OCI-LY7 (cell line): ENCODE results near the gene SULT1A2. TPM values are rescaled to one million over a fixed set of nuclear protein-coding genes. Genes with fewer than 3 reads are reported as not detected.

Experiments
- total RNA-seq, 2 experiments: library from RNA; depleted of rRNA in 1 of 2; stranded (reverse); fragments of >200 nt in 1 of 2; shearing (Covaris generic) in 1 of 2; gene quantifications; 2 replicates each; pipeline ENCODE4 v1.2.3, GENCODE V29; 2014 to 2022

SULT1A2 gene
- total RNA-seq, 2 experiments from 2014 or later: 2.1 to 3.0 TPM

Other genes with a start within 250 kb of the SULT1A2 start
- 5.0 and 5.3 TPM in 2 replicates for gene NPIPB6, start 233.5 kb downstream of the SULT1A2 start, total RNA-seq (2014; rRNA removed; shearing (Covaris generic))
- gene NPIPB6, start 233.5 kb downstream of the SULT1A2 start, total RNA-seq (2022): 12.1 and 16.1 TPM in 2 replicates
- 73.3 and 120 TPM in 2 replicates for gene EIF3CL, start 193.2 kb downstream of the SULT1A2 start, total RNA-seq (2014; rRNA removed; shearing (Covaris generic))
- 71.1 and 139 TPM in 2 replicates for gene EIF3CL, start 193.2 kb downstream of the SULT1A2 start, total RNA-seq (2022)
- gene NPIPB7, start 124.7 kb downstream of the SULT1A2 start, total RNA-seq (2014; rRNA removed; shearing (Covaris generic)): 0.32 TPM in 1 of 2 replicates, not detected in the other
- gene NPIPB7, start 124.7 kb downstream of the SULT1A2 start, total RNA-seq (2022): 0.98 and 1.1 TPM in 2 replicates
- gene CLN3, start 105.0 kb downstream of the SULT1A2 start, total RNA-seq (2014; rRNA removed; shearing (Covaris generic)): 29.7 and 45.5 TPM in 2 replicates
- 35.2 and 42.3 TPM in 2 replicates for gene CLN3, start 105.0 kb downstream of the SULT1A2 start, total RNA-seq (2022)
- gene APOBR, start 102.4 kb downstream of the SULT1A2 start, total RNA-seq (2014; rRNA removed; shearing (Covaris generic)): 0.47 and 1.3 TPM in 2 replicates
- gene APOBR, start 102.4 kb downstream of the SULT1A2 start, total RNA-seq (2022): 2.5 and 3.4 TPM in 2 replicates
- gene IL27, start 90.2 kb downstream of the SULT1A2 start, total RNA-seq (2014; rRNA removed; shearing (Covaris generic)): not detected in 2 replicates
- gene IL27, start 90.2 kb downstream of the SULT1A2 start, total RNA-seq (2022): not detected in 2 replicates
- gene NUPR1, start 58.1 kb downstream of the SULT1A2 start, total RNA-seq (2014; rRNA removed; shearing (Covaris generic)): not detected in 2 replicates
- not detected in 2 replicates for gene NUPR1, start 58.1 kb downstream of the SULT1A2 start, total RNA-seq (2022)
- gene SGF29, start 43.1 kb downstream of the SULT1A2 start, total RNA-seq (2014; rRNA removed; shearing (Covaris generic)): 21.8 and 32.0 TPM in 2 replicates
- gene SGF29, start 43.1 kb downstream of the SULT1A2 start, total RNA-seq (2022): 22.6 and 33.1 TPM in 2 replicates
- gene SULT1A1, start 13.0 kb upstream of the SULT1A2 start, total RNA-seq (2014; rRNA removed; shearing (Covaris generic)): 36.1 and 41.0 TPM in 2 replicates
- gene SULT1A1, start 13.0 kb upstream of the SULT1A2 start, total RNA-seq (2022): 59.4 and 61.2 TPM in 2 replicates
- gene NPIPB8, start 41.0 kb upstream of the SULT1A2 start, total RNA-seq (2014; rRNA removed; shearing (Covaris generic)): 0.50 TPM in 1 of 2 replicates, not detected in the other
- 1.6 and 2.7 TPM in 2 replicates for gene NPIPB8, start 41.0 kb upstream of the SULT1A2 start, total RNA-seq (2022)
- 259 and 284 TPM in 2 replicates for gene EIF3C, start 114.4 kb upstream of the SULT1A2 start, total RNA-seq (2014; rRNA removed; shearing (Covaris generic))
- gene EIF3C, start 114.4 kb upstream of the SULT1A2 start, total RNA-seq (2022): 727 and 840 TPM in 2 replicates
- gene NPIPB9, start 154.7 kb upstream of the SULT1A2 start, total RNA-seq (2014; rRNA removed; shearing (Covaris generic)): 2.9 and 3.6 TPM in 2 replicates
- gene NPIPB9, start 154.7 kb upstream of the SULT1A2 start, total RNA-seq (2022): 7.1 and 10.7 TPM in 2 replicates
- 108 and 109 TPM in 2 replicates for gene ATXN2L, start 225.9 kb upstream of the SULT1A2 start, total RNA-seq (2014; rRNA removed; shearing (Covaris generic))
- gene ATXN2L, start 225.9 kb upstream of the SULT1A2 start, total RNA-seq (2022): 451 and 487 TPM in 2 replicates
- 160 and 184 TPM in 2 replicates for gene TUFM, start 249.3 kb upstream of the SULT1A2 start, total RNA-seq (2014; rRNA removed; shearing (Covaris generic))
- 176 and 211 TPM in 2 replicates for gene TUFM, start 249.3 kb upstream of the SULT1A2 start, total RNA-seq (2022)